Activated T-cell treated with anti-CD3 and anti-CD28 coated beads, Interleukin-2, amount 50 U/mL, for 72 hours (primary cell): Measurements from ENCODE around the gene NEK4. TPM values are rescaled to one million over a fixed set of nuclear protein-coding genes. Genes with fewer than 3 reads are reported as not detected.

Source experiments
- ATAC-seq, 2 donors: fragments of 150-1000 bp; cut with Tn5 transposase; replicated peaks in 1 of 2; 2 replicates each; pipeline ENCODE4 v1.10.0; 2021; ENCODE audit warnings: moderate library complexity in 2 of 2, mild to moderate bottlenecking in 1 of 2
- DNase-seq, 2 donors: peaks; one replicate each; pipeline ENCODE4 v3.0.0; 2021 to 2022; ENCODE audit warnings: mixed read lengths in 1 of 2
- H3K27ac Mint-ChIP-seq: one replicate; pipeline ENCODE4 v1.8.0; 2022; ENCODE audit warnings: mild to moderate bottlenecking, moderate library complexity, mixed read lengths
- H3K27me3 Mint-ChIP-seq: one replicate; pipeline ENCODE4 v1.8.0; 2022; ENCODE audit warnings: low read depth, mixed read lengths
- H3K36me3 Mint-ChIP-seq, 2 donors: one replicate each; pipeline ENCODE4 v1.8.0; 2022; ENCODE audit warnings: mixed read lengths in 2 of 2, mild to moderate bottlenecking in 1 of 2; ENCODE audit not compliant: insufficient read depth in 2 of 2
- H3K4me1 Mint-ChIP-seq: one replicate; pipeline ENCODE4 v1.8.0; 2022; ENCODE audit warnings: low read depth, mixed read lengths
- H3K4me3 Mint-ChIP-seq, 2 donors: one replicate each; pipeline ENCODE4 v1.8.0; 2022; ENCODE audit warnings: mild to moderate bottlenecking in 2 of 2, mixed read lengths in 2 of 2, moderate library complexity in 2 of 2
- H3K9me3 Mint-ChIP-seq, 2 donors: one replicate each; pipeline ENCODE4 v1.8.0; 2022; ENCODE audit warnings: mixed read lengths in 2 of 2
- total RNA-seq, 2 donors: library from RNA; stranded (reverse); gene quantifications; one replicate each; pipeline ENCODE4 v1.2.3, GENCODE V29; 2022

NEK4 gene
- total RNA-seq, 2 donors from 2014 or later, result 15.9 to 25.6 TPM

- peak overlapping the region; percentile 97 for H3K27ac Mint-ChIP-seq
- H3K27me3 Mint-ChIP-seq, result no peaks in the 10 kb centered on the region
- no peak for ATAC-seq
- peak overlapping the region; percentile 98 for H3K4me3 Mint-ChIP-seq
- H3K4me1 Mint-ChIP-seq, result peaks cover 42% of the 10 kb centered on the region
- DNase-seq, result no peak
- H3K36me3 Mint-ChIP-seq, result peaks cover 0 to 4% of the 10 kb centered on the region in 2 donors
- no peaks in the 10 kb centered on the region for H3K9me3 Mint-ChIP-seq
Observed at GRCh38 chr3:52705438-52705687, 65.4 kb downstream of the NEK4 start.

GRCh38 chr3:52704611-52705437 lies 65.9 kb downstream of the NEK4 start:
- Mint-ChIP-seq H3K4me3 (peak overlapping the region; percentile 98), H3K4me1 (peaks cover 39% of the 10 kb centered on the region), H3K9me3 (no peaks in the 10 kb centered on the region), H3K36me3 (peaks cover 0 to 4% of the 10 kb centered on the region in 2 donors), H3K27ac (peak overlapping the region; percentile 97), H3K27me3 (no peaks in the 10 kb centered on the region)
- DNase-seq, result no peak
- ATAC-seq, result peak in 1 of 2 donors; percentile 0

- Mint-ChIP-seq H3K4me1 (peaks cover 30% of the 10 kb centered on the region), H3K9me3 (no peaks in the 10 kb centered on the region), H3K27me3 (no peaks in the 10 kb centered on the region), H3K36me3 (peaks cover 0 to 1% of the 10 kb centered on the region in 2 donors), H3K27ac (no peak overlapping the region), H3K4me3 (peak overlapping the region; percentile 42 to 52)
- ATAC-seq (no peak), DNase-seq (no peak)
Observed at GRCh38 chr3:52703341-52703740, 67.4 kb downstream of the NEK4 start.

GRCh38 chr3:52697632-52697965 lies 73.1 kb downstream of the NEK4 start:
- Mint-ChIP-seq H3K4me3 (no peak overlapping the region), H3K36me3 (peaks cover 9 to 31% of the 10 kb centered on the region in 2 donors), H3K27ac (peak overlapping the region; percentile 94), H3K4me1 (peaks cover 34% of the 10 kb centered on the region), H3K27me3 (no peaks in the 10 kb centered on the region), H3K9me3 (no peaks in the 10 kb centered on the region)
- ATAC-seq, result no peak
- no peak for DNase-seq

- peaks cover 37% of the 10 kb centered on the region for H3K4me1 Mint-ChIP-seq
- no peaks in the 10 kb centered on the region for H3K27me3 Mint-ChIP-seq
- peaks cover 9 to 31% of the 10 kb centered on the region in 2 donors for H3K36me3 Mint-ChIP-seq
- DNase-seq (no peak), ATAC-seq (no peak)
- no peak overlapping the region for H3K4me3 Mint-ChIP-seq
- H3K9me3 Mint-ChIP-seq, result no peaks in the 10 kb centered on the region
- H3K27ac Mint-ChIP-seq, result peak overlapping the region; percentile 94
Observed at GRCh38 chr3:52696830-52697631, 73.7 kb downstream of the NEK4 start.

GRCh38 chr3:52695798-52696671 lies 74.7 kb downstream of the NEK4 start:
- Mint-ChIP-seq H3K27me3 (no peaks in the 10 kb centered on the region), H3K4me1 (peaks cover 46% of the 10 kb centered on the region), H3K36me3 (peaks cover 9 to 34% of the 10 kb centered on the region in 2 donors), H3K9me3 (no peaks in the 10 kb centered on the region), H3K27ac (peak overlapping the region; percentile 96), H3K4me3 (no peak overlapping the region)
- no peak for DNase-seq
- no peak for ATAC-seq

- peak overlapping the region; percentile 96 for H3K27ac Mint-ChIP-seq
- no peak overlapping the region for H3K4me3 Mint-ChIP-seq
- DNase-seq (no peak), ATAC-seq (no peak)
- H3K9me3 Mint-ChIP-seq, result no peaks in the 10 kb centered on the region
- H3K36me3 Mint-ChIP-seq, result peaks cover 14 to 47% of the 10 kb centered on the region in 2 donors
- H3K27me3 Mint-ChIP-seq, result no peaks in the 10 kb centered on the region
- H3K4me1 Mint-ChIP-seq, result peaks cover 59% of the 10 kb centered on the region
Observed at GRCh38 chr3:52694528-52695189, 76.1 kb downstream of the NEK4 start.

GRCh38 chr3:52693071-52693470 lies 77.7 kb downstream of the NEK4 start:
- Mint-ChIP-seq H3K36me3 (peaks cover 24 to 62% of the 10 kb centered on the region in 2 donors), H3K27ac (peak overlapping the region; percentile 25), H3K9me3 (no peaks in the 10 kb centered on the region), H3K27me3 (no peaks in the 10 kb centered on the region), H3K4me1 (peaks cover 75% of the 10 kb centered on the region), H3K4me3 (peak overlapping the region in 1 of 2 donors; percentile 10)
- ATAC-seq, result no peak
- DNase-seq, result no peak

GRCh38 chr3:52690560-52690959 lies 80.2 kb downstream of the NEK4 start:
- ATAC-seq, result no peak
- Mint-ChIP-seq H3K4me3 (peak overlapping the region in 1 of 2 donors; percentile 97), H3K36me3 (peaks cover 32 to 68% of the 10 kb centered on the region in 2 donors), H3K27ac (peak overlapping the region; percentile 100), H3K9me3 (no peaks in the 10 kb centered on the region), H3K4me1 (peaks cover 79% of the 10 kb centered on the region), H3K27me3 (no peaks in the 10 kb centered on the region)
- no peak for DNase-seq

GRCh38 chr3:52689151-52689550 lies 81.6 kb downstream of the NEK4 start:
- Mint-ChIP-seq H3K27me3 (no peaks in the 10 kb centered on the region), H3K27ac (peak overlapping the region; percentile 100), H3K4me3 (peak overlapping the region in 1 of 2 donors; percentile 97), H3K36me3 (peaks cover 29 to 60% of the 10 kb centered on the region in 2 donors), H3K9me3 (no peaks in the 10 kb centered on the region), H3K4me1 (peaks cover 79% of the 10 kb centered on the region)
- ATAC-seq (no peak), DNase-seq (no peak)

- peak overlapping the region; percentile 100 for H3K27ac Mint-ChIP-seq
- H3K9me3 Mint-ChIP-seq, result no peaks in the 10 kb centered on the region
- H3K4me3 Mint-ChIP-seq, result peak overlapping the region; percentile 97 to 98
- ATAC-seq, result no peak
- peaks cover 24 to 53% of the 10 kb centered on the region in 2 donors for H3K36me3 Mint-ChIP-seq
- H3K4me1 Mint-ChIP-seq, result peaks cover 81% of the 10 kb centered on the region
- H3K27me3 Mint-ChIP-seq, result no peaks in the 10 kb centered on the region
- no peak for DNase-seq
Observed at GRCh38 chr3:52688266-52688665, 82.5 kb downstream of the NEK4 start.
